Pancreas (tissue), 10 donors: ENCODE measurements around the gene ANTXR1. TPM values are rescaled to one million over a fixed set of nuclear protein-coding genes. Genes with fewer than 3 reads are reported as not detected.

Experiments used
- ATAC-seq, 4 donors: fragments of 200-7000 bp; cut with Tn5 transposase; one replicate each; pipeline versions ENCODE4 v1.8.0 to v1.9.1; 2020; ENCODE audit warnings: mild to moderate bottlenecking in 4 of 4, moderate library complexity in 4 of 4
- DNase-seq, 6 donors: peaks; one replicate each; pipeline ENCODE4 v3.0.0-alpha.2; 2020
- FAIRE-seq: peaks from 2 replicates; lab custom pipeline; 2012; peaks lifted over from hg19 to GRCh38; lab: Jason Lieb, UNC
- H3K27ac ChIP-seq, 4 donors: fragments of 200-600 bp; sonication (generic); 1 replicate in 3 of 4; 2 replicates in 1 of 4; pipeline versions ENCODE4 v1.5.0 to v1.8.0; 2020
- H3K27me3 ChIP-seq, 4 donors: fragments of 200-600 bp; one replicate each; pipeline ENCODE4 v1.8.0; 2021
- H3K36me3 ChIP-seq, 3 donors: fragments of 200-600 bp; sonication (generic) in 1 of 3; one replicate each; pipeline versions ENCODE4 v1.5.0 to v1.8.0; 2020 to 2021
- H3K4me1 ChIP-seq, 3 donors: fragments of 200-600 bp; one replicate each; pipeline ENCODE4 v1.8.0; 2021
- H3K4me3 ChIP-seq, 4 donors: fragments of 200-600 bp; sonication (generic) in 2 of 4; one replicate each; pipeline versions ENCODE4 v1.5.0 to v1.8.0; 2020 to 2021
- H3K9me3 ChIP-seq, 4 donors: fragments of 200-600 bp; one replicate each; pipeline ENCODE4 v1.8.0; 2021
- WGBS, 2 donors: extraction: QIAGEN DNeasy Blood & Tissue Kit; methylation state at CpG; one replicate each; pipeline ENCODE4 v1.1.7; 2013; 5-methylcytosine and 5-hydroxymethylcytosine counted together
- intact Hi-C, 3 donors: fragments of 100-400 bp; cut with DNase I; formaldehyde crosslinking; loops; one replicate each; pipeline versions ENCODE4 v1.11.1 to v1.14.2; 2022
- microRNA-seq, 2 donors: library from miRNA; unstranded; fragments of <30 nt; microRNA quantifications; one replicate each; pipeline versions ENCODE4 to v1.1.0, GENCODE V29; 2019 to 2020
- polyA plus RNA-seq, 2 donors: library from polyadenylated mRNA; stranded (reverse); fragments of 200-250 nt; gene quantifications; one replicate each; pipeline ENCODE4 v1.2.3, GENCODE V29; 2013
- total RNA-seq, 6 donors: library from RNA; stranded (reverse); fragmentation: NEBNext Ultra II Directional in 4 of 6; extraction: Animal tissue kit (Norgen Biotek cat#: 25700) in 4 of 6; gene quantifications; one replicate each; pipeline versions ENCODE4 v1.2.1 to v1.2.4, GENCODE V29; 2021 to 2023
- TF ChIP-seq, protein P1 (sequence below), 4 donors: fragments of 200-600 bp; sonication (generic) in 3 of 4; IDR thresholded peaks; one replicate each; pipeline versions ENCODE4 v1.5.0 to v1.8.0; 2021; ENCODE audit warnings: antibody characterized with exemption in 4 of 4
- donor health status: healthy with polysubstance abuse.
- donor health status: DM: no; HTN: no; CAD: no; lungs with moderate emphysema.
- donor health status: DM: no; HTN: no; CAD: no.
- donor health status: control.
- donor health status: control.
- donor health status: Bipolar disorder and iron deficiency.
- donor health status: DM: yes; HTN: yes; CAD: no.
- donor health status: DM: no; HTN: no; CAD: no.
- donor health status: DM: no; HTN: no; CAD: no.
- donor health status: DM: yes; HTN: yes; CAD: no.

Gene ANTXR1
- total and polyA plus RNA-seq, 8 donors = 1.7 to 23.4 (median 2.5) TPM

DNA sequence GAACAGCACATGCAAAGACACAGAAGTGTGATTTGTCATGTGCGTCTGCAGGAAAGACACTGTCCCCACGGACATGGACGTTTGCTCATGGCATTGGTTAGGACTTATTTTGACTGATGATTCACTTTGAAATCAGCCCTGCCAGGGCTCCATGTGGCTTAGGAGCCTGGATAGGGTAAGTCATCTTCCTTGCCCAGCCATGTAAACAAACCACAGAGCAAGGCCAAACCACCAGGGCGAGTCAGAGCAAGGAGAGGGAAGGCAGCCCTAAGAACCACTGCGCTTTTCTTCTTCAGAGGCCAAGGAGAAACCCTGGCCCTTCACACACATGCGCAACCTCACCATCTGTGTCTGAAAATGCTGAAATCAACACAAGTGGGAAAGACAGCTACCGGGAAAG, 285.3 kb downstream of the ANTXR1 start:
- H3K36me3 ChIP-seq = no peaks in the 10 kb centered on the region
- intact Hi-C loops = no loop called here
- H3K4me1 ChIP-seq = no peaks in the 10 kb centered on the region

DNA sequence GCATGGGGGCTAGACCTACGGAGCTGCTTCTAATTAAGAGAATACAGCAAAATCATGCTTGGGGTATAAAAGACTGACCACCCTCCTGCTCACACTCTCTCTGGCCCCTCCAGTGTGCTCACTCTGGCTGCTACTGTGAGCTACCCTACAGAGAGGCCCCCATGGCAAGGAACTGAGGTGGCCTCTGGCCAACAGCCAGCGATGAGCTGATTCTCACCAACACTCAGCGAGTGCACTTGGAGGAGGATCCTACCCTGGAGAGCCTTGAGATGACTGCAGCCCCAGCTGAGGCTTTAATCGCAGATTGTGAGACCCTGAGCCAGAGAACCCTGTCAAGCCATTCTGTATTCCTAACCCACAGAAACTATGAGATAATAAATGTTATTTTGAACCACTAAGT, 285.9 kb downstream of the ANTXR1 start:
- H3K27me3 ChIP-seq = no peaks in the 10 kb centered on the region
- no peak overlapping the region for H3K27ac ChIP-seq
- TF ChIP-seq, protein P1, sequence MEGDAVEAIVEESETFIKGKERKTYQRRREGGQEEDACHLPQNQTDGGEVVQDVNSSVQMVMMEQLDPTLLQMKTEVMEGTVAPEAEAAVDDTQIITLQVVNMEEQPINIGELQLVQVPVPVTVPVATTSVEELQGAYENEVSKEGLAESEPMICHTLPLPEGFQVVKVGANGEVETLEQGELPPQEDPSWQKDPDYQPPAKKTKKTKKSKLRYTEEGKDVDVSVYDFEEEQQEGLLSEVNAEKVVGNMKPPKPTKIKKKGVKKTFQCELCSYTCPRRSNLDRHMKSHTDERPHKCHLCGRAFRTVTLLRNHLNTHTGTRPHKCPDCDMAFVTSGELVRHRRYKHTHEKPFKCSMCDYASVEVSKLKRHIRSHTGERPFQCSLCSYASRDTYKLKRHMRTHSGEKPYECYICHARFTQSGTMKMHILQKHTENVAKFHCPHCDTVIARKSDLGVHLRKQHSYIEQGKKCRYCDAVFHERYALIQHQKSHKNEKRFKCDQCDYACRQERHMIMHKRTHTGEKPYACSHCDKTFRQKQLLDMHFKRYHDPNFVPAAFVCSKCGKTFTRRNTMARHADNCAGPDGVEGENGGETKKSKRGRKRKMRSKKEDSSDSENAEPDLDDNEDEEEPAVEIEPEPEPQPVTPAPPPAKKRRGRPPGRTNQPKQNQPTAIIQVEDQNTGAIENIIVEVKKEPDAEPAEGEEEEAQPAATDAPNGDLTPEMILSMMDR (IDR thresholded peaks at IDR 0.05) = no peak
- DNase-seq (no peak), ATAC-seq (no peak), FAIRE-seq (no peak)
- 78 to 81% methylated on average over 4 of the region's 4 CpGs for WGBS, 2 donors
- intact Hi-C loops = no loop called here
- H3K36me3 ChIP-seq = no peaks in the 10 kb centered on the region
- H3K4me3 ChIP-seq = no peak overlapping the region
- H3K9me3 ChIP-seq = no peaks in the 10 kb centered on the region
- no peaks in the 10 kb centered on the region for H3K4me1 ChIP-seq

More for the DNA sequence above, 285.3 kb downstream of the ANTXR1 start:
- ATAC-seq (peak in 1 of 4 donors; percentile 45), DNase-seq (no peak), FAIRE-seq (no peak)
- Histone ChIP-seq H3K4me3 (no peak overlapping the region), H3K27me3 (no peaks in the 10 kb centered on the region), H3K9me3 (no peaks in the 10 kb centered on the region), H3K27ac (no peak overlapping the region)
- 75 to 83% methylated on average over 7 of the region's 7 CpGs for WGBS, 2 donors
- TF ChIP-seq, protein P1 (IDR thresholded peaks at IDR 0.05) = no peak

Small RNAs within 50 kb of the gene (microRNA-seq; reads per million reads assigned to microRNA genes)
- gene MIR3126 = 0.39 to 0.59 reads per million in 2 donors

Other genes starting within 250 kb of the ANTXR1 start
- not detected for gene BMP10, start 141.8 kb upstream of the ANTXR1 start, total RNA-seq
- gene BMP10, start 141.8 kb upstream of the ANTXR1 start, polyA plus RNA-seq = not detected
- gene GKN2, start 60.3 kb upstream of the ANTXR1 start, total RNA-seq = 1 to 10 TPM in 1 of 6 donors, not detected in 5; 1.6 TPM
- gene GKN2, start 60.3 kb upstream of the ANTXR1 start, polyA plus RNA-seq = under 1 TPM in 1 of 2 donors, not detected in 1; 0.07 TPM
- gene GKN1, start 38.5 kb upstream of the ANTXR1 start, total RNA-seq = 1 to 10 TPM in 1 of 6 donors, not detected in 5; 8.0 TPM
- under 1 TPM in 1 of 2 donors, not detected in 1; 0.75 TPM for gene GKN1, start 38.5 kb upstream of the ANTXR1 start, polyA plus RNA-seq